ENCODE data around the gene COL4A2. TPM values are rescaled to one million over a fixed set of nuclear protein-coding genes. Genes with fewer than 3 reads are reported as not detected.
"Not testable (repeated sequence)": the region's sequence is repeated elsewhere in the genome, so short reads cannot be mapped to it uniquely, and the experiment has no call there.

The COL4A2 gene
- total RNA-seq, 1 experiment from 2014 or later, result 6.1 TPM

DNA sequence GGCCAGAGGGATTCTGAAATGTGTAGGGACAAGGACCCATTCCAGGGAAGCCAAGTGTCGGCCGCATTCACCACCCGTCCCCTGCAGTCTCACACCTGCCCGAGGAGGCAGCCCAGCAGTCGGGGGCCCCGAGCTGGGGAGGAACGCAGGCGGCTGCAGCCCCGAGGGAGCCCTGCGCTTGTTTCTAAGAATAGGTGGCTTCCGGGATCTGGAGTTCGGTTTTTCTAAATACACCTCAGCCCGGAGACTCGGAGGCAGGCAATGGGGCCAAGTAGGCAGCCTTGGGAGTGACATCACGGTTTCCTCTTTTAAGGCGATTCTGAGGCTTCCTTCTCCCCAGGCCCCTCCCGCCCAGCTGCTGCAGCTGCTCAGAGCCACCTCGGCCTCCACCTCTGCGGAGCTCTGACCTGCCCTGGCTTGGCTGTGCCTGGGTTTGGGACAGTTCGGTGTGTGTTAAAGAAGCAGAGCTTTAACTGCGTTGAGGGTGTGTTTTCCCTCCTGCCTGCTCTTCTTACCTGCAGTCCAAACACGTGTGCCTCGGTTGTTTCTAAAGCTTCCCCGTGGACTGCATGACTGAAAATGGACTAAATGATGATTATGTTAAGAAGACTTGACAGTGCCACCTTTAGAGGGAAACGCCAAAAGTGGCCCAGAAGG, 80.5 kb downstream of the COL4A2 start:
- DNase-seq (ENCODE audit: low spot score), result no peak
- in situ Hi-C loops (cut with HindIII; ENCODE audit: low sequenced_read_pairs), result no loop called here

DNA sequence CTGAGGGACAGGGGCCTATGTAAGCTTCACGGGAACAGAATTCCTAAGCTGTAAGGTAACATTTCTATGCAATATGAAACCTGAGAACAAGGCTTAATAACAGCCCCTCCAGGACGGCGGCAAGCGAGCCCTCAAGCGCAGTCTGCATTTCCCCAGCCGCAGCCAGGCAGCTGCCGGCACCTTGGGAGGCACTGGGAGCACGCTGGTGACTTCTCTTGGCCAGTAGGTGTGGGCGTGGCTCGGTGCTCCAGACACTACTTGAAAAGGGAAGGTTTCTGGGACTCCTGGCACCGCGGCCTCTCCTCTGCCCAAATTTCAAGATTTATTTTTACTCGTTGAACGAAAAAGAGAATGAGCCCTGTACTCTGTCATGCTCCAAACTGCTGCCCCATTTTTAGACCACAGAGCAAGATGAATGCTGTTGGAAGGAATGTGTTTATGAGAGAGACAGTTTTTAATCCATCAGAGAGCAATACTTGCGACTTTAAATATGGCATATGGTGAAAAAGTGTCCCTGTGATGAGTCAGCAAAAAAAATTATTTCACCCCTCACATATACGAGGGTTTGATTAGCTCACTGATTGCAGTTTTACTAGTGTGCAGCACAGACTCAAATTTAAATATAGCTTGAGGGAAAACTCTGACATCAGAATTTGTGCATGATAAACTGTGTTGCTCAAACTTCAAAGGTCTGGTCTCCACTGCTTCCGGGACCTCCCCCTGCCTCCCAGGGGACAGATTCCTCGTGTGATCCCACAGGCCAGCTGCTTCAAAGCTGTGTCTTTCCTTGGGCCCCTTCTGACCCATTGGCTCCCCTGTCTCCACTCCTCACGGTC, 81.2 kb downstream of the COL4A2 start:
- no peak for DNase-seq (ENCODE audit: low spot score)
- in situ Hi-C loops (cut with HindIII; ENCODE audit: low sequenced_read_pairs), result no loop called here

DNA sequence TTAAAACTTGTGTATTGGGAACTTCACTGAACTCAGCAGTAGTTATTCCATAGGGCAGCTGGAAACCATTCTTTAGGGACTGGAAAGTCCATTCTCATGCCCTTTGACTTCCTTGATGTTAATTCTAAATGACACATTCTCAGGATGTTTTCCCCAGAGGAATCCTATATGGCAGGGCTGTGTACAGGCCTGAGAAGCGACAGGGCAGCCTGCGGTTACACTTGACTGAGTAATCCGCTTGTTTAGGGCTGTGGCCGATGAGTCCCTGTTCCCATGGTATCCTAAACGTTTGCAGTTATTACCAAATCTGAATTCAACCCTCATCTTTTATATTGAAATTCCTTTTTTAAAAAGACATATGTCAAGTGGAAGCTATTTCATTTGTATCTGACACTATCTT, 83.5 kb downstream of the COL4A2 start:
- in situ Hi-C loops (cut with HindIII; ENCODE audit: low sequenced_read_pairs), result no loop called here
- no peak for DNase-seq (ENCODE audit: low spot score)

DNA sequence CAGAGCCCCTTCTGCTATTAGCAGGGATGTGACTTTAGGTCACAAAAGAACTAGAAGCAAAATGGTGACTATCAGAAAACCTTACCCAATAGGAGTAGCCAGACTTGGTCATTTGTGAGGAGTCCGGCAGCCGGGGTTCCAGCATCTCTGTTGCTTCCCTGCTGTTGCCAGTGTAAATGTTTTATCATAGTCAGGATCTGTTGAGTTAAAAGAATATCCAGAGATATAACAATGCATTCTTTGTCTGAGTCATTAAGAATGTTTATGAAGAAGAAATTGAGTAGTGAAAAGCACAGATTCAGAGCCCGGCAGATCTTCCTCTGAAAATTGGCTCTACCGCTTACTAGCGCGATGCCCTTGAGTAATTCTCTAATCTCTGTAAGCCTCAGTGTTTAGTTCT, 84.2 kb downstream of the COL4A2 start:
- DNase-seq (ENCODE audit: low spot score), result no peak
- in situ Hi-C loops (cut with HindIII; ENCODE audit: low sequenced_read_pairs), result no loop called here

DNA sequence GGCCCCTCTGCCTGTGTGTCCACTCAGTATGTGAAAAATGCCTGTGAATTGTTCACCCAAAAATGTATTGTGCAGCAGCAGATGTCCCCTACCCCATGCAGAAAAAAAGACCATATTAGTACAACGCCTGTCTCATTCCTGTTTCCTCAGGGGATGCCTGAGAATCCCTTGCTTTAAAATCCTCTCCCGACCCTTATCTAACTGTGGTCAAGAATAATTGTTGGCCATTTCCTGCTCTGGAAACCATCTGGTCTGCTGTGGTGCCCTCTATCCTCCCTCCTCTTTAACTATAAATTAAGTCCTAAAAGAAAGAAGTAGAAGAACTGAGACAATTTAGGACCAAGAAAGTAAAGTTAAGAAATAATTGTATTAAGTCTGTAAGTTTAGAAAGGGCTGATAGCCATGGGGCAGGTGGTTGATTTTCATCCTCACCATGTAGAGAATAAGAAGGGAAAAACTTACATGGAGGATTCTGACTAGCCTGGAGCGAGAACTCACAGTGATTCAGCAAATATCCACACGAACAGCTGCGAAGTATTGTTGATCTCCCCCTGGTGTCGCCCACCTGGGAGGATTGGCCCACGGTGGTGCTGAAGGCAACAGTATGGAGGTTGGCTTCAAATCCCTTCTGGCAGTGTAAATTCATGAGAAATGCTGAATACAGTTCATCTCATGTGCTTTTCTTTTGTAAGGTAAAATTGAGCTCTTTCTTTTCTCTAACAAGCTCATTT, 85.6 kb downstream of the COL4A2 start:
- no peak for DNase-seq (ENCODE audit: low spot score)
- in situ Hi-C loops (cut with HindIII; ENCODE audit: low sequenced_read_pairs), result no loop called here

DNA sequence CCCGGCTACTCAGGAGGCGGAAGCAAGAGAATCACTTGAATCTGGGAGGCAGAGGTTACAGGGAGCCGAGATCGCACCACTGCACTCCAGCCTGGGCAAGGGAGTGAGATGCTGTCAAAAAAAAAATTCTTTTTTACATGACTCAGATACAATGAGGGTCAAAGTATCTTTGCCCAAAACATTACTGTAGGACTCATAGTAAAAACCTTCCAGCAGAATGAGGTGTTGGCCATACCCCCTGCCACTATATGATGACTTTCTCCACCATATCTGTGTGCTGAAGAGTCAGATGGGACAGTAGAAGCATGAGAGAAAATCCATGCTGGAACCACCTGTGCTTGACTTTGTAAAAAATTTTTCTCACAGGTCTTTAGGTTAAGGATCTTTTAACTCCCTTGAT, 86.7 kb downstream of the COL4A2 start:
- in situ Hi-C loops (cut with HindIII; ENCODE audit: low sequenced_read_pairs), result no loop called here
- DNase-seq (ENCODE audit: low spot score), result no peak

DNA sequence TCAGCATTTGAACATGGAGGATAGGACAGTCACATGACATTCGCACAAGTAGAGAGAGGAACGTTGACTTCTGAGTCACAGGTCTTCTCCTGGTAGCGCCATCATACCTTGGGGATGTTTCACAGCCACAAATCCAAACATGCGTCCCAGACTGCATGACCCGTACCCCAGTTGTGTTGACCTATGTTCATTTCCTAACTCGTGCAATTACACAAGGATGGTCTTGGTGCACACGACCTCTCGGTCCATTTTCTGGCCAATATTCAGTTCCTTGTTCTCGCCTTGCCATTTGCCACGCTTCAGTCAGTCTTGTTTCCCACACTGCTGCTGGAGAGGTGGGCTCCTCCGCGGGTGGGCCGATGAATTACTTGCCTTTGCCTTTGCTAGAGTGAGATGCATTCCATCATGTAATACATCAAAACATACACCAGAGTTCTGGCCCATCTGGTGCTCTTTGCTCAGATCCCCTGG, 87.3 kb downstream of the COL4A2 start:
- no peak for DNase-seq (ENCODE audit: low spot score)
- in situ Hi-C loops (cut with HindIII; ENCODE audit: low sequenced_read_pairs), result no loop called here

DNA sequence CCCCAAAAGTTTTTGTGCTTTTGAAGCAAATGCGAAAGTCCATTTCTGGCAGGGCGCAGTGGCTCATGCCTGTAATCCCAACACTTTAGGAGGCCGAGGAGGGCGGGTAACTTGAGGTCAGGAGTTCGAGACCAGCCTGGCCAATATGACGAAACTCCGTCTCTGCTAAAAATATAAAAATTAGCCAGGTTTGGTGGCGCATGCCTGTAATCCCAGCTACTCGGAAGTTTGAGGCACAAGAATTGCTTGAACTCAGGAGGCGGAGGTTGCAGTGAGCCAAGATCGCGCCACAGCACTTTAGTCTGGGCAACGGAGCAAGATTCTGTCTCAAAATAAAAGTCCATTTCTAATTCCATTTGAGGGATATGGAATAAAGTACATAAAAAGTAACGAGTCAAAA, 88.5 kb downstream of the COL4A2 start:
- in situ Hi-C loops (cut with HindIII; ENCODE audit: low sequenced_read_pairs); DNase-seq (ENCODE audit: low spot score): not testable (repeated sequence)

DNA sequence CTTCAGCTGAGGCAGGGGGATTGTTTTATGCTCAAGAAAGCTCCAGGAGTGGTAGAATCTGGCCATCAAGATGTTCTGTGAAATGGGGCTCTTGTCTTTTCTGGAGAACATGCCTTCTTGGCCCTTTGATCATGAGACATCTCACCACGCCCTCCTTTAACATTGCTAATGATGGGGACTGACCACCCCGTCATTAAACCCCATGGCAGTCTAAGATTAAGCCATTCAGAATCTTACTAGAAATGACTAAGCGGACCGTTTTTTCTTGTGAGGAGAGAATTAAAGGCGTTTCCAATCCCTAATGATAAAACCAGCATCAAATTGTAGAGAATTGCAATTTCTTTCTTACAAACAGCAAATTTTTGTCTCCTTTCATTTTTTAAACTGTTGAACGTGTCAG, 89.4 kb downstream of the COL4A2 start:
- no peak for DNase-seq (ENCODE audit: low spot score)
- in situ Hi-C loops (cut with HindIII; ENCODE audit: low sequenced_read_pairs), result no loop called here

DNA sequence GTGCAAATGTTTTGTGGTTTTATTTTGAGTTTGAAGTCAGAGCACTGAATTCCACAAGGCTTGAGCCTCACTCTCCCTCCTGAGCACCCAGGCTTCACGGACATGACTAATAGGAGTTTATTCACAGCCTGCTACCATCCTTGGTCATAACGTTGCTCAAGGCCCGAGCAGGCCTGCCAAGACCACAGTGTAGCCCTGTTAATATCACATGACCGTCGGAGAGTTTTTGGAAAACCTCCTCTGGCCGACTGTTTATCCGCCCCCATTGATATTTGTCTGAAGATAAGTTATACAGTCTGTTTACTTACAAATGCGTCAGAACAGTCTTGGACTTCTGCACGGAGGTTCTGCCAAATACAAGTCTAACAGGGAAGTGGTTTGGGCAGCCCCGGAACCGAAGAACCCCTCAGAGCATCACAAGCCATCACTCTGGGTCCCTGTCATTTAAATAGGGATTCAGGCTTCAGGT, 89.9 kb downstream of the COL4A2 start:
- no peak for DNase-seq (ENCODE audit: low spot score)

DNA sequence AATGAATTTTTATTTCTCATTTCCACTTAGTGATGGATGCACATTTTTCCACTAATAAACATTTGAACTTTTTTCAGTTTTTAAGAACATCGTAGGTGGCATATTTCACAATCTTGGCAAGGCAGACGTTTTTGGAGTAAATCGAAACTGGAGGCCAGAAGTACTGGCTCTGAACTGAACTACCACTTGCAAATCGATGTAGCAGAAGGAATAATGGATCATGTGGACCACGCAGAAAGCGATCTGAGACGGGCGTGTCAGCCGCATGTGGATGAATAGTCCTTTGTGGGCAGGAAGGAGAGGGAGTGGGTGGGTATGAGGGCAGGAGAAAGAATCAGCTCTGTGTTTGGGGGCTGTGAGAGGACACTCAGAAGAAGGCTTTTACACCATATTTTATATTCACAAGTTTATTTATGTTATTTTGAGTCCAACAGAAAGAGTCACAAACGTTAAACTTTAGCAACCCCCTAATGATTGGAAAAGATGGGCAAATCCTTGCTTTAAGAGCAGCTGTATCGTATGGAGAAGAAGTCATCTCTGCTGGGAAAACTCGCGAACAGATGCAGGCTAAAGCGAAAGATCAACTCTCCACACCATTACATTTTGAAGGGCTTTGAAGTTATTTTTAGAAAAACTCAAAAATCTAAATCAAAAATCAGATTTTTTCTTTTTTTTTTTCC, 90.5 kb downstream of the COL4A2 start:
- in situ Hi-C loops (cut with HindIII; ENCODE audit: low sequenced_read_pairs), result no loop called here
- DNase-seq (ENCODE audit: low spot score), result no peak

More for the DNA sequence above, 89.9 kb downstream of the COL4A2 start:
- in situ Hi-C loops (cut with HindIII; ENCODE audit: low sequenced_read_pairs), result no loop called here

DNA sequence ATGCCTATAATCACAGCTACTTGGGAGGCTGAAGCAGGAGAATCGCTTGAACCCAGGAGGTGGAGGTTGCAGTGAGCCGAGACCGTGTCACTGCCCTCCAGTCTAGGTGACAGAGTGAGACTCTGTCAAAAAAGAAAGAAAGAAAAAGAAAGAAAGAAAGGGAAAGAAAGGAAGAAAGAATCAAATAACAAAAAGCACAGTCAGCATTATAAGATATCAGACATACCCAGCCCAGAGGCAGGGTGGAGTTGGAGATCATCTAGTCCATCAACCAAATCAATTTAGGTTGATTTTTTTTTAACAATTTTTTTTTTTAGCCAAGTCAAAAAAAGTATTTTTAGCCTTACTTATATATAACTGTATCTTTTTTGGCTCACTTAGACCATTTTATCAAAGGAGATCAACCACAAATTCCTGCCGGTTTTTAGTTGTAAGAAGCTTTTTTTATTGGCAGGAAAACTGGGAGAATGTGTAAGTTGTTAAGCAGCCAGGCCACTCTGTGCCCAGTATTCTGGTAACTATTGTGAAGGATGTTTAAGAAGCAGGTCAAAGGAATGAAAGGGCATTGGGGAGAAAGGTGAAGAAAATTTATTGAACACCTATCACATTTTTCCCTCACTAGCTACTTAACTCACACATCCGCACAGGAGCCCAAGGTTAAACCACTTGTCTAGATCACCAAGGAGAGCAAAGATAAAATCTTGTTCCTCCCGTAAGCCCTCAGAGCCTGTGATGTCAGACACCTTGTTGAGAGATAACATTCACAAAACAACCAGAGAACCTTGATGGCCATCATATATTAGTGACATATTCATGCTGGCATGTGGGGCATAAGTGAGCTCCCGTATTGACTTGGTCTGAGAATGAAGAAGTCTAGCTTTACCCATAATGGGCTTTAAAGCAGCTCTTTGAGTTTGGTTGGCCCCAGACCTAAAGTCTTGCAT, 91.8 kb downstream of the COL4A2 start:
- no peak for DNase-seq (ENCODE audit: low spot score)
- in situ Hi-C loops (cut with HindIII; ENCODE audit: low sequenced_read_pairs), result no loop called here

DNA sequence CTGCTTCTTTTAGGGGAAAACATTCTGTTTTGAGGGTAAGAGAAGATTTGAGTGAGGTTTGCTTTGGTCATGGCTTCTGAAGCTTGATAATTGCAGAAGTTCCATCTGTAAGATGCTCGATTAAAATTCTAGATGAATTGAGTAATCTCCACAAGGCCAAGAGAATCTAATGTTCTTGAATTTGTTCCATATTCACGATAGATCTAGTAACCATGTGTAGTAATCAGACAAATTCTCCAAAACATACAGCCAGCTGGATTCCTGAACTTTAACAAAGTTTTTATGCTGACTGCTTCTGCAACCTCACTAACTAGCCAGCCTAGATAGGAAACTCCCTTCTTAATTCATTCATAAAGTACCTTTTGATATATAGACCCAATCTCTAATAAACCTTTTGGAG, 92.7 kb downstream of the COL4A2 start:
- DNase-seq (ENCODE audit: low spot score), result no peak
- in situ Hi-C loops (cut with HindIII; ENCODE audit: low sequenced_read_pairs), result no loop called here

DNA sequence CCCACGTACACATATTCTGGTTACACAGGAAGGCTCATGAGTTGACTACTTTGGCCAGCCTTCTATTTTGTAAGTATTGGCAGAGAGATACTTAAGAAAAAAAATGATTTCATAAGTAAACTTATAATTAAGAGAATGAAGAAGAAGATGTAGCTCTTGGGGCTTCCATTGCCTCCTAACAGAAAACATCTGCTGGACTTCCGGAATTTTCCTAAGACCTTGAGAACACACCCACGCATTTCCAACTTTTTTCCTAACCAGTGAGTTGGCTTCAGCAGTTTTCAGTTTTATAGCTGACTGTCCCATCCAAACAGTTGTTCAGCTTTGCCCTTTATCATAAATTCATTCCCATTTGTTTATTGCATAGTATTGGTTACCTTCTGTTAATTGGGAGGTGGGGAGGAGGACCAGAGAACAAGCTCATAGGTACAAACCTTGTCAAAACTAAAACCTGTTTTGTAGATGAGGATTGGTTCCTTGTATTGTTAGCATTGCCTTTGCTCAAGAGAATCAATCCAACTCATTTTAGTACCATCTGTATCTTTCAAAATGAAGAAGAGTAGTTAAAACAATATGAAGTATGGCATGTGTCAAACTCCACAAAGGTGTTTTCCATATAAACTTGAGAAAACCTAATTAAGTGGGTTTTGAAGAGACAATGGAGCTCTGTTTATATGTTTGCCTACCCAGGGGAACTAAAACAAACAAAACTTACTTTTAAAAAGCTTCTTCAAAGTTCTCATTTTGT, 93.9 kb downstream of the COL4A2 start:
- in situ Hi-C loops (cut with HindIII; ENCODE audit: low sequenced_read_pairs), result no loop called here
- no peak for DNase-seq (ENCODE audit: low spot score)

DNA sequence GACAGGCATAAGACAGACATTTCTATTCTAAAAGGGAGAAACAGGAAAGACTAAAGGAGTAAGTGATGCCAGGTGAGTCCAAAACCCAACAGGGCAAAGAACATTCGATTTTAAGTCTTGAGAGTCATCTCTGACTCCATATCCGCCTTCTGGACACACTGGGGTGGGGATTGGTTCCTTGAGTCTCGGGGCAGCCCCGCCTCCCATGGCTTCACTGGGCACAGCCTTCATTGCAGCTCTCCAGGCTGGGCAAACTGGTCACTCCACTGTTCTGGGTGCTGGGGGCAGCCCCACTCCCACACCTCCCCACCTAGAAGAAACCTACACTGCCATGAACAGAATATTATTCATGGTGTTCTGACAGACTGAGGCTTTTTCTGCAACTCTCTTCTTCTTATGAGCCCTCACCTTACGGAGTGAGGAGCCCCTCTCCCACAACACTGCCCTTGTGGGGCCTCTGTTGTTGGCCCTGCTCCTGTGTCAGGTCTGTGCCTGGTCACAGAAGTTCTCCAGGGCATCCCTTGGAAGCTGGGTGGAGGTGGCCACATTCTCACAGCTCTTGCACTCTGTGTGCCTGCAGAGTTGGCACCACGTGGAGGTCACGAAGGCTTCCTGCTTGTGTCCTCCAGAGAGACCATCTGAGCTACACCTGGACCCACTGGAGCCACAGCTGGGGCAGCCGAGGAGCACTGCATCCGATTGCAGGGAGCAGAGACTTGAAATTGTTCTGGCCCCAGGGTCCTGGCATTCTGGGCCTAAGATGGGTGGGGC, 95.4 kb downstream of the COL4A2 start:
- in situ Hi-C loops (cut with HindIII; ENCODE audit: low sequenced_read_pairs), result no loop called here
- DNase-seq (ENCODE audit: low spot score), result no peak

DNA sequence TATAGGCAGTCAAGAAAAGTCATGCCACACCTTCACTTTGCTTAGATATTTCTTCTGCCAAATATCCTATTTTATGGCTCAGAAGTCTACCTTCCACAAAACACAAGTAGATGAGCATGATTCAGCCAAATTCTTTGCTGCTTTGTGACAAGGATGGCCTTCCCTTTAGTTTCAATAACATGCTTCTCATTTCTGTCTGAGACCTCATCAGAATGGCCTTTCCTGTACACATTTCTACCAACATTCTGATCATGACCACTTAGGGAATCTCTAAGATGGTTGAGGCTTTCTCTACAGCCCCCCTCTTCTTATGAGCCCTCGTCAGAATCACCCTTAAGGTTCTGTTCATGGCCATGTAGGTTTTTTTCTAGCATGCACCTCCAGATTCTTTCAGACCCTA, 96.2 kb downstream of the COL4A2 start:
- in situ Hi-C loops (cut with HindIII; ENCODE audit: low sequenced_read_pairs), result no loop called here
- no peak for DNase-seq (ENCODE audit: low spot score)

DNA sequence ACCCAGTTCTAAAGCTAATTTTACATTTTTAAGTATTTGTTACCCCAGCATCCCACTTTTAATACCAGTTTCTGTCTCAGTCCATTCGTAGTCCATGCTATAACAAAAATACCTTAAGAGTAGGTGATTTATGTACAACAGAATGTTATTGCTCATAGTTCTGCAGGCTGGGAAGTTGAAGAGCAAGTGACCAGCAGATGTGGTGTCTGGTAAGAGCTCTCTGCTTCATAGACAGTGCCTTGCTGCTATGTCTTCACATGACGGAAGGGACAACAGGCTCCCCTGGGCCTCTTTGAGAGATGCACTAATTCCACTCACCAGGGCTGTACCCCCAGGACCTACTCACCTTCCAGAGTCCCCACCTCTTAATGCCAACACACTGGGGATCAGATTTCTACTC, 96.6 kb downstream of the COL4A2 start:
- in situ Hi-C loops (cut with HindIII; ENCODE audit: low sequenced_read_pairs), result no loop called here
- DNase-seq (ENCODE audit: low spot score), result no peak
